ENCODE results near the gene MPPED1. TPM values are rescaled to one million over a fixed set of nuclear protein-coding genes. Genes with fewer than 3 reads are reported as not detected.

The MPPED1 gene
- total and polyA plus RNA-seq, 2 donors (not counting 1 experiment from before 2014, with no cell fraction given), result 0.13 TPM; not detected in 1

- H3K27ac ChIP-seq (ENCODE audit: low read length in 2 of 2), result no peak overlapping the region
- H3K79me2 ChIP-seq (ENCODE audit: control insufficient read depth, insufficient read depth, low read length), result no peaks in the 10 kb centered on the region
- no peak overlapping the region for H3K4me3 ChIP-seq (ENCODE audit: control extremely low read depth in 1 of 5, extremely low read depth in 1 of 5, insufficient read depth in 1 of 5, low read depth in 2 of 5, low read length in 4 of 5)
- TF ChIP-seq, protein P1, sequence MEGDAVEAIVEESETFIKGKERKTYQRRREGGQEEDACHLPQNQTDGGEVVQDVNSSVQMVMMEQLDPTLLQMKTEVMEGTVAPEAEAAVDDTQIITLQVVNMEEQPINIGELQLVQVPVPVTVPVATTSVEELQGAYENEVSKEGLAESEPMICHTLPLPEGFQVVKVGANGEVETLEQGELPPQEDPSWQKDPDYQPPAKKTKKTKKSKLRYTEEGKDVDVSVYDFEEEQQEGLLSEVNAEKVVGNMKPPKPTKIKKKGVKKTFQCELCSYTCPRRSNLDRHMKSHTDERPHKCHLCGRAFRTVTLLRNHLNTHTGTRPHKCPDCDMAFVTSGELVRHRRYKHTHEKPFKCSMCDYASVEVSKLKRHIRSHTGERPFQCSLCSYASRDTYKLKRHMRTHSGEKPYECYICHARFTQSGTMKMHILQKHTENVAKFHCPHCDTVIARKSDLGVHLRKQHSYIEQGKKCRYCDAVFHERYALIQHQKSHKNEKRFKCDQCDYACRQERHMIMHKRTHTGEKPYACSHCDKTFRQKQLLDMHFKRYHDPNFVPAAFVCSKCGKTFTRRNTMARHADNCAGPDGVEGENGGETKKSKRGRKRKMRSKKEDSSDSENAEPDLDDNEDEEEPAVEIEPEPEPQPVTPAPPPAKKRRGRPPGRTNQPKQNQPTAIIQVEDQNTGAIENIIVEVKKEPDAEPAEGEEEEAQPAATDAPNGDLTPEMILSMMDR (IDR thresholded peaks at IDR 0.05), result peak; percentile 82
- TF ChIP-seq EZH2 (IDR thresholded peaks at IDR 0.05; ENCODE audit: borderline replicate concordance, insufficient read depth, low read depth, low read length, poor library complexity, severe bottlenecking), result no peak
- Mint-ChIP-seq H3K4me1 (peaks cover 3% of the 10 kb centered on the region), H3K9me3 (ENCODE audit: insufficient read depth) (no peaks in the 10 kb centered on the region), H3K4me3 (no peak overlapping the region), H3K27ac (peak overlapping the region; percentile 41), H3K27me3 (peaks cover 23% of the 10 kb centered on the region)
- H4K20me1 ChIP-seq (ENCODE audit: control insufficient read depth, insufficient read depth, low read length, poor library complexity, severe bottlenecking), result no peaks in the 10 kb centered on the region
- ChIA-PET POLR2A (no interaction called here), CTCF (interaction anchor here (0.7 to 2.3 kb wide), 4 partner anchors 8 to 161 kb away, joined by 3 to 11 read pairs (median 4); no protein-coding TSS in a partner anchor)
- peaks cover 2 to 3% of the 10 kb centered on the region in 2 donors for H3K4me1 ChIP-seq (ENCODE audit: control insufficient read depth in 2 of 2, insufficient read depth in 2 of 2, low read length in 2 of 2)
- peaks cover 0 to 25% (median 6%) of the 10 kb centered on the region in 4 experiments for H3K27me3 ChIP-seq (replicated peaks in 1 of 4; ENCODE audit: control extremely low read depth in 1 of 4, control insufficient read depth in 3 of 4, insufficient read depth in 4 of 4, low read length in 3 of 4)
- WGBS (ENCODE audit: insufficient coverage), result 1% methylated on average over 17 of the region's 20 CpGs
- H2AFZ ChIP-seq (ENCODE audit: insufficient read depth, low read depth, low read length, poor library complexity, severe bottlenecking), result peak overlapping the region; percentile 13
- DNase-seq (peak; percentile 76), ATAC-seq (ENCODE audit: low read depth) (peak; percentile 81)
- H3K4me2 ChIP-seq (replicated peaks; ENCODE audit: low read depth, low read length, poor library complexity, severe bottlenecking), result peak overlapping the region; percentile 40
- no peaks in the 10 kb centered on the region for H3K36me3 ChIP-seq (replicated peaks in 1 of 2; ENCODE audit: control extremely low read depth in 1 of 2, control insufficient read depth in 1 of 2, extremely low read depth in 1 of 2, insufficient read depth in 2 of 2, low read length in 1 of 2)
- H3K9ac ChIP-seq (ENCODE audit: low read length), result peak overlapping the region; percentile 9
- H3K9me3 ChIP-seq (ENCODE audit: control extremely low read depth in 1 of 3, control insufficient read depth in 2 of 3, insufficient read depth in 1 of 3, low read length in 2 of 3), result no peaks in the 10 kb centered on the region
- intact Hi-C loops (cut with micrococcal nuclease), result no loop called here
Measured at GRCh38 chr22:43385770-43386641, 25.8 kb upstream of the MPPED1 start.

DNA sequence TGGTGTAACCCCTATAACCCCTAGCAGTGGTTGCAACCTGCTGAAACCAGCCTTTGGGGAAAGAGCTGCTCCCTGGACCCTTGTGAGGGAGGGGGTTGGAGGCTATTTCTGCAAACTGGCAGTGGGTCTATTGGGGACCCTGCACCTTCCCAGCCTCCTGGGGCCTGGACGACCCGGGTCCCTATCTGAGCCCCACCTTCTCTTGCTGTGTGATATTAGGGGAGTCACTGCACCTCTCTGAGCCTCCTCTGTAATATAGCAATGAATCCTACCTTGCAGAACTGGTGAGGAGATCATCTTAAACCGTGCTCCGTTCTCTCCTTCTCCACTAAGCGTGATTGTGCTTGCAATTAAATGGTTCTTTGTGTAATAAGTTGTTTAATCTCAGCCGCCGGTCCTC is 24.0 kb upstream of the MPPED1 start:
- Histone ChIP-seq H3K9me3 (ENCODE audit: control extremely low read depth in 1 of 3, control insufficient read depth in 2 of 3, insufficient read depth in 1 of 3, low read length in 2 of 3) (no peaks in the 10 kb centered on the region), H3K4me2 (replicated peaks; ENCODE audit: low read depth, low read length, poor library complexity, severe bottlenecking) (no peak overlapping the region), H3K79me2 (ENCODE audit: control insufficient read depth, insufficient read depth, low read length) (no peaks in the 10 kb centered on the region), H2AFZ (ENCODE audit: insufficient read depth, low read depth, low read length, poor library complexity, severe bottlenecking) (no peak overlapping the region), H3K9ac (ENCODE audit: low read length) (no peak overlapping the region), H3K27me3 (replicated peaks in 1 of 4; ENCODE audit: control extremely low read depth in 1 of 4, control insufficient read depth in 3 of 4, insufficient read depth in 4 of 4, low read length in 3 of 4) (peaks cover 0 to 25% (median 6%) of the 10 kb centered on the region in 4 experiments), H4K20me1 (ENCODE audit: control insufficient read depth, insufficient read depth, low read length, poor library complexity, severe bottlenecking) (no peaks in the 10 kb centered on the region), H3K4me1 (ENCODE audit: control insufficient read depth in 2 of 2, insufficient read depth in 2 of 2, low read length in 2 of 2) (peaks cover 2 to 3% of the 10 kb centered on the region in 2 donors), H3K27ac (ENCODE audit: low read length in 2 of 2) (no peak overlapping the region), H3K4me3 (ENCODE audit: control extremely low read depth in 1 of 5, extremely low read depth in 1 of 5, insufficient read depth in 1 of 5, low read depth in 2 of 5, low read length in 4 of 5) (no peak overlapping the region), H3K36me3 (replicated peaks in 1 of 2; ENCODE audit: control extremely low read depth in 1 of 2, control insufficient read depth in 1 of 2, extremely low read depth in 1 of 2, insufficient read depth in 2 of 2, low read length in 1 of 2) (no peaks in the 10 kb centered on the region)
- peaks cover 18% of the 10 kb centered on the region for H3K27me3 Mint-ChIP-seq
- H3K4me1 Mint-ChIP-seq, result peaks cover 3% of the 10 kb centered on the region
- no peak for TF ChIP-seq EZH2 (IDR thresholded peaks at IDR 0.05; ENCODE audit: borderline replicate concordance, insufficient read depth, low read depth, low read length, poor library complexity, severe bottlenecking)
- TF ChIP-seq, protein P1 (IDR thresholded peaks at IDR 0.05), result no peak
- H3K9me3 Mint-ChIP-seq (ENCODE audit: insufficient read depth), result no peaks in the 10 kb centered on the region
- ChIA-PET POLR2A (no interaction called here), CTCF (interaction anchor here (1.0 to 1.7 kb wide), 5 partner anchors 13 to 156 kb away, joined by 4 to 5 read pairs (median 4); no protein-coding TSS in a partner anchor)
- 82% methylated on average over 2 of the region's 7 CpGs for WGBS (ENCODE audit: insufficient coverage)
- intact Hi-C loops (cut with micrococcal nuclease), result no loop called here
- H3K4me3 Mint-ChIP-seq, result no peak overlapping the region
- no peak for ATAC-seq (ENCODE audit: low read depth)
- no peak overlapping the region for H3K27ac Mint-ChIP-seq
- DNase-seq, result no peak

Data from B cell (primary cell).